HG03108 (cell line): Measurements from ENCODE around the gene ATP5F1C.

Experiments used
- ATAC-seq: cut with Tn5 transposase; IDR thresholded peaks from one replicate; pipeline ENCODE4 v1.9.1; 2021; ENCODE audit warnings: moderate library complexity; ENCODE audit not compliant: unreplicated experiment

ATP5F1C gene

DNA sequence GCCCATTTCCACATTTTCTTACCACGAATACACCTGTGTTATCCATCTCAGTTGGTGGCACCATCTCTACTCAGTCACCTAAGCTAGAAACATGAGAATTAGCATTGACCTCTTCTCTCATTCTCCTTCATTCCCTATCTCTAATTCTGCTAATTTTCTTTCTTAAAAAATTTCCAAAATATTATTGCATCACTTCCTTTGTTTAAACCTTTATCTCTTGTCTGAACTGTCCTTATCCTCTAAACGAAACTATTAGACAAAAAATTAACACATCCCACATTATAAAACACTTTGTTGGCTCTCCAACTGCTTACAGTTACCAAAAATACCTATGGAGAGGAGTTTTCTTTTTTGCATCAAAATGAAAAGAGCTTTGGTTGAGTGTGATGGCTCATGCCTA is 48.6 kb downstream of the ATP5F1C start:
- no peak for ATAC-seq

DNA sequence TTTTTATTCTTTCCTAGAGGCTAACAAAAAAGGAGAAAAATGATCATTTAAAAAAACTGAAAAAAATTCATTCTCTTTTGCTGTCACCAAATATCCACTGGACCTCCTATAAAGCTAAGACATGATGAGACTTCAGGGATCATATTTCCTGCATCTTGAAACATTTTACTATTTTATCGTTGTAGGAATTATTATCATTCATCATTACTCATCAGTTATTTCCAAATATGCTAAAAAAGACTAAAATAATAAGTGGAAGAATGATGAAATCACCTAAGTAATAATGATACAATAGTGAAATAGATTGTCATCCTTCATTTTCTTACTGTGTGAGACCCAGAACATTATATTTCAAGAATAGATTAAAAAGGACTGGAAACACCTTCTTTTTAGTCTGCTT is 58.6 kb downstream of the ATP5F1C start:
- ATAC-seq, result no peak

GRCh38 chr10:7853226-7853842 is 65.4 kb downstream of the ATP5F1C start:
- no peak for ATAC-seq

DNA sequence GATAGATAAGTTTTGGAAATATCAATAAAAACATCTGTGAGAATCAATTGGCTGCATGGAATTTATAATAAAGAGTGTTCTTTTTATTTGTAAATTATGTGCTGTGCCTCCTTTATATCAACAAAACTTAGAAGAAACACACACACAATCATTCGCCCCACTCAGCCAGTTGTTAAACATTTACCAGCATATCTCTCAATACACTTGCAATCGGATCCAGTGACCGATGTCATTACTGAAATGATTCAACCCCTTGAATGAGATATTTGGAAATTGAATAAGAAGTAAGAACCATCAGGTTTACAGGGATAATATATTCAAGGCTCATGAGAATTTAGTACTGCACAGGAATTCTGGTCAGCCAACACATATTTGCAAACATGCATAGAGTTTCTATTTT is 65.9 kb downstream of the ATP5F1C start:
- no peak for ATAC-seq

- no peak for ATAC-seq
Measured at GRCh38 chr10:7855205-7855604, 67.2 kb downstream of the ATP5F1C start.

DNA sequence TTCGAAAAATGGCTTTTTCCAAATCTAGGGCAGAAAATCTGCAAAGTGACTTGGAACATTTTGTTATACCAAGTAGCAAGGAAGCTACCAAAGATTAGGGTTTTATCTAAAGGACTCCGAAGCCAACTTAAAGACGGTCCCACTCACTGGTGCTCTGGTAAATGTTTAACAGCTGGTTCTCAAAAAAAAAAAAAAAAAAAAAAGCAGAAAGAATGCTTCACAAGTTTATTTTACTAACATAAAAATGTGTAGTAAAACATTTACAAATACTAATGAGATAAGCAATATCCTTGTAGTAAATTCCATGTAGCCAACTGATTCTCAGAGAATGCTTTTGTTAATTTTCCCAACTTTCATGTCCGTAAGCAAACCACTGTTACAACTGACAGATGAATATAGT is 68.7 kb downstream of the ATP5F1C start:
- no peak for ATAC-seq

DNA sequence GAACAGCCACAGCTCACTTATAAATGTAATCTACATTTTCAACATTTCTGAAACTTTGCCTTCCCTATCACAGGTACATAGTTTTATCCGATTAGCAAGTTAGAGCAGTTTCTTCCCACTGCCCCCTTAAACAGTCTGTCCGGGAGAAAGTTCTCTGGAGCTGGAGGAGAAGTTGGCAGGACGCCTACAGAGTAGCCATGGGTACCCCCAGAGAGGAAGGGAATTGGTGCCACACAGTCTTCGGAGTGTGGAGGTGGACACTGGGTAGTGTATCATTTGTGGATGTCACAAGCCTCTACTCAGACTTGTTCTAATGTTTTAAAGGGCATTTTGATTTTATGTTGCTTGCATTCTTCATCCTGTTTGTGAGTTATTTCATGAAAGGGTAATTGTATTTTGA is 69.3 kb downstream of the ATP5F1C start:
- no peak for ATAC-seq
